HG02885 (cell line): Measurements from ENCODE around the gene WDR7.

ENCODE experiments used
- ATAC-seq: cut with Tn5 transposase; IDR thresholded peaks from one replicate; pipeline ENCODE4 v1.9.1; 2021; ENCODE audit warnings: mild to moderate bottlenecking; ENCODE audit not compliant: unreplicated experiment, poor library complexity

The WDR7 gene

DNA sequence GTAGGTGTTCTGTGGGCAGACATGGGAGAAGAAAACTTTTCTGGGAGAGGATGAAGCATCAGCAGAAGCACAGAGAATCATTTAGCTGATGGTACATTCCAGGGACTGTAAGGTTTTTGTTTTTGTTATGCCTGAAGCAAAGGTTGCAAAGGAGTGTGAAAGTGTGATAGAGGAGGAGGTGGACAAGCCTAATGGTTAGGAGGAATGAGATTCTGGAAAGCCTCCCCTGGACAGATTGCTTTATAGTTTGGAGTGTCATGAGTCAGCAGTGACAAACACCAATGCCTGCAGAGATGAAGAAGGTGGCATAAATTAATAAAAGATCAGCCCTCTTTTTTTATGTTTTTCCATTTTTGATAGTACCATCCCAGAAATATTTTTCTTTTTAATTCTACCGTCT lies 324.1 kb downstream of the WDR7 start:
- no peak for ATAC-seq

GRCh38 chr18:56977309-56977708 lies 326.1 kb downstream of the WDR7 start:
- no peak for ATAC-seq

DNA sequence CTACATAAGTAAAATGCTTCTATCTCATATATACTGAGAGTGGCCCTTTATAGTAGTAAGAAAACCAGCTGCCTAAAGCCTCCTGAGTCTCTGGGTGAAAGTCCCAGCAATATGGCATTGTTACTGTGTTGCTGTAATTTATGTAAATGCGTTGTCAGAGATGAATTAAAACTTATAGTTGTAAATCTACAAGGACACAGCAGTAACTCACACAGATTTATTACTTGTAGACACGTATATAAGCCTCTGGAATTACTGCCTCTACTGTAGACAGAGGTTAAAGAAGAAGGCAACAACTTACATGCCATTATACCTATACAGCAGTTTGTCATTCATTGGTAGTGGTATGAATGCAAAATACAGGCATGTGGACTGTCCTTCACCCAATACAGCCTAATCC lies 326.6 kb downstream of the WDR7 start:
- ATAC-seq: no peak

GRCh38 chr18:56980151-56980550 lies 329.0 kb downstream of the WDR7 start:
- ATAC-seq: no peak

DNA sequence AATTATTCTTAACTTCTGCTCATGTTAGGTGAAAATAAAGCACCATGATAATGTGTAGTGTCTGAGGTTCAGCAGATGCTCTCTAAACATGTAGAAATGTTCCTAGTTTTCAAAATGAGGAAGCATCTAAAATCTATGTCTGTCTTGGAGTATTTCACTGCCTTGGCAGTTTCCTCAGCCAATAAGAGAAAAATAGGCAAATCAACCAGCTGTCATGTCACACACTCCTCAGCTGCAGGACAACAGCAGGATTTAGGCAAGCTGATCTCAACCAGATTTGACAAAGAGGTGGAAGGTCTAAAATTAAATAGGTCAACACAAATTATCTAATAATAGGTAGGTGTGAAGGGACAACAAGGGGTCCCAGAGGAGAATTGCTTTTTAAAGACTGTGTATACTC lies 331.6 kb downstream of the WDR7 start:
- ATAC-seq: no peak

DNA sequence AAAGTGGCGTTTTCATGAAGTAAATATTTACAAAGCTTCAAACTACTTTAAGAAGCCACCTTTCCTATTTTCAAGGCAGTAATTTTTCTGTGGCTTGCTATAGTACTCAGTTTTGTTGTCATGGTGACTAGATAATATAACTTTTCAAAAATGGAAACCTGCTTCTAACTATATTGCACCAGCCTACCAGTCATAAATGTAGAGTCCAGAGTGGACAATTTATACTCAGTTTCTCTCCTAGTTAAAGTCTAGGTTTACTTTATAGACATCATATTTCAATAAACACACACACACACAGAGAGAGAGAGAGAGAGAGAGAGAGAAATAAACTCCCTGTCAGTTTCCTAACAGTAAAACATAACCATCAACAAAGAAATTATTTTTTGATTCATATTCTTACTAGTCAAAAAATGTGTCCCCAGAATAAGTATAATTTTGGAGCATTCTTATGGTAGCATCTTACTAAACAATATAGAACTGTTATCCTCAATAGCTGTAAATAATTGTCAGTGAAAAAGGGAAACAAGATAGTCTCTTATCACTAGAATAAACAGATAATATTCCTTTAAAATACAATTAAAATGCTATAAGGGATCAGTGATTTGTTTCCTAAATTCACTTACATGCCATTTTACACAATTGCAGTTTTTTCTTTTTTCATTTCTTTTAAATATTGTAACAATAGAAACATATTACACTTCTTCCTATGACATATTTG lies 332.3 kb downstream of the WDR7 start:
- ATAC-seq: no peak

DNA sequence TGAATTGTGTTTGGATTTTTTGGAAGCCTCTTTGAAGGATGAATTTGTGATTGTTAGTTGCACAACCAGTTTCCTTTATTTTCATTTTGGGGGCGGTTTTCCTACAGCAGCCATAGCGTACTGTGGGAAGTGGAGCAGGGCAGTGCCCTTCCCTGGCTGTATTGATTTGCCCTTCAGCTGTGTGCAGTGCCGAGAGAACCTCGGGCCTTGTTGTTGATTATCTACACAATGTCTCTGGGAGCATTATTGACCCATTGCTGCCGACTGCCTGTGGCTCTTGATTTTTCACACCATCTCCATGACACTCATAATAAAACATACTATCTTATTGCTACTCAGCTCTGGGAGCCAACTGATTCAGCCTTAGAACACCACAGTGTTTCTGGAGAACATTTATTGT lies 333.6 kb downstream of the WDR7 start:
- ATAC-seq: no peak

DNA sequence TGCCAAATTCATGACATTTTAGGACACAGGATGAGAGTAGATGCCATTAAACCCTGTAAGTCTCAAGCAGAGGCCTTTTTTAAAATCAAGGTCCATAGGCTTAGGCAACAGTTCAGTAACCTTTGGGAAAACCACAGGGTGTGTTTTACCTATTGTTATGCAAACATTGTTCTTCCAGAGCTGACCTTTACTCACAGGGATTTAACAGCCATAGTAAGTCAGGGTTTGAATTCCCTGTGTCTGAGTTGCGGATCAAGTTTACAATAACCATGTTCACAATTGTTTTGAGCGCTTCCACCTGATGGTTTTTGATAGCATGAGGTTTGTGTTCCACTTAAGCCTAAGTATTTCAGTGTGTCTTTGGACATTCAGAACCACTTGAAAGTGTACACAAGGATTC lies 335.7 kb downstream of the WDR7 start:
- ATAC-seq: no peak

GRCh38 chr18:56987236-56987635 lies 336.1 kb downstream of the WDR7 start:
- no peak for ATAC-seq

- no peak for ATAC-seq
Measured at GRCh38 chr18:56988022-56988421, 336.9 kb downstream of the WDR7 start.

- ATAC-seq: no peak
Measured at GRCh38 chr18:56990678-56991077, 339.5 kb downstream of the WDR7 start.

GRCh38 chr18:56992777-56993176 lies 341.6 kb downstream of the WDR7 start:
- no peak for ATAC-seq

DNA sequence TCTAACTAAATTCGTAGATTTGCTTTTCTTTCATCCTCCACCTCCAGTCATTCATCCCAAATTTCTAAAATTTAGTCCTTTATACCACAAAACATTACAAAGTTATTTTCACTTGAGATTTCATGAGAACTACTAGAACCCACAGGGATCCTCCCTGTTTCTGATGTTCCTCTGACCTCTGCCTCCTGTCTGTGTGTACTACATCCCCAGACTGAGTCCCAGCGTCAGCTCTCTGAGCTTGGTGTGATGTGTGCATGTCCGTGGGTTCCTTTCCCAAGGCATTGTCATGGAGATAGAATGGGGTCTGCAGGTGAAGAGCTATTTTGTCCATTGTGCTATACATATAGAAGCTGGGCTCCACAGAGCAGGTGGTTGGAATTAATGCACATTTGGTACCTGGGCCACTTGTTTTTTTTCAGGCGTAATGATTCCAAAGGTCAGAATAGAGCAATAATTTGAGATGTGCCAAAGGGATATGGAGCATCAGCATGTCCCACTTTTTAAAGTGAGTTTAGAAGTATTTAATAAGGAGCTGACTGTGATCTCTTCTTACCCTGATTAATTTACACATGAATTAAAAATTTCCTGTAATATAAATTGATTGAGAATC lies 344.5 kb downstream of the WDR7 start:
- ATAC-seq: no peak

GRCh38 chr18:56997200-56997599 lies 346.0 kb downstream of the WDR7 start:
- no peak for ATAC-seq

DNA sequence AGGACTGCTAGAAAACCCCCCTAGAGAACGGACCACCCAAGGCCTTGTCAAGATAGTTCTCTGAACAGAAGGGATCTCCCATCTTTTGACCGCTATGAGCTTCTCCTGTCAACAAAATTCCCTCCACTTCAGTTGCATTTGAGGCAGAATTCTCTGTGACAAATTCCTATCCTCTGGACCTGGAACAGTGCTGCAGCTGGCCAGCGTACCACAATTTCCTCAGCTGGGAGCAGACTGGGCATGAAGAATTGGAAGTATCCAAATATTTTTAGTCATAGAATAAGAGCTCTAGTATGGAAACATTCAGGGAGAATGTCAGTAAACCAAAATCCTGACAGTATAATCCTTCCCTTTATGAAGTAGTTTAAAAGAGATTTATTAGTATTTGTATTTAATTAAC lies 348.7 kb downstream of the WDR7 start:
- ATAC-seq: no peak

DNA sequence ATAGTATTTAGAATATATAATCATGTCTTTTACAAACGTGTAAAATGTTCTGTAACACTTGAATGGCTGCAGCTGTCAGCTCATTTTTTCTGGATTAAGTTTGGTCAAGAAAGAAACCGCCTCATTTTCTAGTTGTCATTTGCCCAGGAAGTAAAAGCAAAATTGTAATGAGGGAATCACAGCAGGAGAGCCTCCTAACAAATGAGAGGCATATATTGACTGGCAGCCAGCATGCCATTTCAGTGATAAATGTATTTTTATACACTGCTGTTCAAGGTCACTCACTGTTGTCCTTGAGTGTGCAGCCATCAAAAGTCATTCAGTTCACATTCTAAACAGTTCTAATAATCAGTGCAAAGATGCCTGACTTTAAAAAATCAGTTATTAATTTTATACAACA lies 351.5 kb downstream of the WDR7 start:
- ATAC-seq: no peak

GRCh38 chr18:57003342-57003741 lies 352.2 kb downstream of the WDR7 start:
- ATAC-seq: no peak

- ATAC-seq: peak; percentile 96
Measured at GRCh38 chr18:57004366-57005121, 353.4 kb downstream of the WDR7 start.

DNA sequence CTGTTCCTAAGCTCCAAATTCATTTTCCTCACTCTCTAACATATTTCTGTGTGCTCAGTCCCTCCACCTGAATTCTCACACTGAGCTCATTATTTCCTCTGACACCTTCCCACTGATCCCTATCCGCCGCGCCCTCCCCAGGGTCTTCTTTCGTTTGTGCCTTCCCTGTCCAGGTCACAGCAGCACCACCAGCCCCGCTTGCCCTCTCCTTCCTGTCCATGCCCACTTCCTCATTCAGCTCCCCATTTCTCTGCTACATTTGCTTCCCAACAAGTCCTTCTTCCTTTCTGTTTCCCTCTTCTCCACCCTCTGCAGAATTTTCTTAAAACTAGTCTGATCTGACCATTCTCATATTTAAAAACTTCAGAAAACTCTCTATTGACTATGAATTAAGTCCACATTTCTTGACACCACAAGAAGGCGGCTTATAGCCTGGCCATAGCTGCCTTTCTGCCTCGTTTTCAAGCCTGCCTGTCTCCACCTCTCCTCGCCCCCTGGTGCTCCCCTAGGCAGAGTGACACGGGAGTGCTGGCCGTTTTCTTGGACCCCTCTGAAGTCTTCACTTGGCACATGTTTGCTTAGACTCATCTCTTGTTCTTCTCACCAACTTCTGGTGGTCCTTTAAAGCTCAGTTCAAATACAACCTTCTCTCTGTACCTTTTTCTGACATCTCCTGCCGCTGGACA lies 357.0 kb downstream of the WDR7 start:
- ATAC-seq: no peak

DNA sequence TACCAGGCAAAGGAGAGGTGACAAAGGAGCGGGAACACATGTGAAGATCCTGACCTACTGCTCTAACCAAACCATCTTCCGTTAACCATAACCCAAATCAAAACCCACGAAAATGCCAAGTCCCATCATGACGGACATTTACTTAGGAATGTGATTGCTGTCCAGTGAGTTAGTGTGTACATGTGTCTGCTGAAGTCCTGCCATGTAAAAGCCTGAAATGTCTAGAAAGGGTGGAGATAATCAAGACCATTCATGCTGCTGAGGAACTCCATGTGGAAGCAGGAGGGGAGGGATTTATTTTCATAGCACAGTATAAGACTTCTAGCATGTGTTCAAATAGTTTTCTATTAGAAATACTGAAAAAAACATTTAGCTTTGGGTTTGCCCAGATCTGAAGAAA lies 358.7 kb downstream of the WDR7 start:
- ATAC-seq: no peak

DNA sequence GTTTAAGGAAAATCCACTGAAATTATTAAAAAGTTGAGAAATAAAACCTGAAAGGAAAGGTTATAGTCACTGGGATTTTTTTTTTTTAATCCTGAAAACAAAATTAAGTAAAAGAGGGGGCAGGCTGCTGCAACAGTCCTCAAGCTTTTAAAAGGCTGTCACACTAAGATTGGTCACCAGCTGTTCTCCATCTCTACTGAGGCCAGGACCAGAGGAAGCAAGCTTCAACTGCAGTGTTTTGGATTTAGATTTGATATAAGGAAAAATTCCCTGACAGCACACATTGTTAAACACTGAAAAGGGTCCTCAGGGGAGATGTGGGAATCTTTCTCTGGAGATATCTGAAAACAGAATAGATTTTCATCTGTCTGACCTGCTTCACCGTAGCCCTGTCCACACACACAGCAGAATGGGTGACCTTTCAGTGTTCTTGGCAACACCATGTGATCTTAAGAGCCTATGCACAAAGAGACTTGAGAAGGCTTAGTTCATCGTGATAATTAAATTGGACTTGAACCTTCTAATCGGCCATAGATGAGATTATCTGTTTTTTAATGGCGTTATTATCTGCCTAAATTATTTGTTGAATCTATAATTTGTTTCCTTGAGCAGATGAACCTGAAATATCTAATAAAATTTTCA lies 363.7 kb downstream of the WDR7 start:
- no peak for ATAC-seq
